Hematopoietic multipotent progenitor cell treated with erythropoietin and hydrocortisone succinate and interleukin-3 and kit ligand, for 15 days (in vitro differentiated cells): ENCODE measurements around the gene TTC39B.

Source experiments
- DNase-seq: peaks from one replicate; pipeline ENCODE4 v3.0.0-alpha.2; 2015; ENCODE audit warnings: low spot score

The TTC39B gene

DNA sequence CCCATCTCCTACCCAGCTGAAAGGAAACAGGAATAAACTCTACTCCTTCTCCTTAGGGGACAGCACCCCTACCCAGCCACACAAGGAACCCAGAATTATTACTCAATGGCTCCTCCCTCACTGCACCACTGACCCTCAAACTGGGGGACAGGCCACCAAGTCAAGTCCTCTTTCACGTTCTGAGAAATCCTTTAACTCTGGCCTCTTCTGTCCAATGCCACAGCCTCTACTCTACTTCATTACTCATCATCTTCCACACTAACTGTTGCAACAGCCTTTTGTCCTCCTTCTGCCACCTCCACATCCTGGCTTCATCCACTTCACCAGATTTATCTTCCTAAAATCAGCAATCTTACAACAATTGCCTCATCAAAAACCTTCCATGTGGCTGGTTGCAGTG lies 6.8 kb downstream of the TTC39B start:
- DNase-seq = no peak

DNA sequence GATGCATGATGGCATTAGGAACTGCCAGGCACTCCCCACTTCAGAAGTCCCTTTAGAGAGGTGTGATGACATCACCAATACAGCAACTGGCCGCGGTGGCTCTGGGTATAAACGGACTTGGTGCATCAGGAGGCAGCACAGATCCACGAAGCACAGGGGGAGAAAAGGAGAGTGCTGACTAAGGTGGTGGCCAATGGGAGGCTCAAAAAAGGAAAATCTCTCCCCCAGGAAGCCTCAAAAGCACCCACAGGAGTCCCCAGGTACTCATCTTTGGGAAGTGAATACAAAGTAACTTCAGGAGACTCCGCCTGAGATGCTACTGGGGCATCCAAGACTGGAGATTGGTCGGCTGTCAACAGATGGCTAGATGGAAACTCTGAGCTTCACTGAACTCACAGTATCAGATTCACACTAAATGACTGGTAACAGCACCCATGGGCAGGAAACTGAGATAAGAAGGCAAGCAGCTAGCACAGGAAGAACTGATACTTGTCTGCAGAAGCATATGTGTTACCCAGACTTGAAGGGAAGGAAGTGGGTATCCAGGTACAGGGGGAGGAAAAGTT lies 7.6 kb downstream of the TTC39B start:
- no peak for DNase-seq

DNA sequence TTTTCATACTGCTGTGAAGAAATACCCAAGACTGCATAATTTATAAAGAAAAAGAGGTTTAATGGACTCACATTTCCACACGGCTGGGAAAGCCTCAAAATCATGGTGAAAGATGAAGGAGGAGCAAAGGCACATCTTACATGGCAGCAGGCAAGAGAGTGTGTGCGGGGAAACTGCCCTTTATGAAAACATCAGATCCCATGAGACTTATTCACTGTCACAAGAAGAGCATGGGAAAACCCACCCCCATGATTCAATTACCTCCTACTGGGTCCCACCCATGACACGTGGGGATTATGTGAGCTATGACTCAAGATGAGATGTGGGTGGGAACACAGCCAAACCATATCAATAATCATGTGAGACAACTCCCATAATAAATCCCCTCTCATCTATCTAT lies 8.7 kb downstream of the TTC39B start:
- DNase-seq = no peak

DNA sequence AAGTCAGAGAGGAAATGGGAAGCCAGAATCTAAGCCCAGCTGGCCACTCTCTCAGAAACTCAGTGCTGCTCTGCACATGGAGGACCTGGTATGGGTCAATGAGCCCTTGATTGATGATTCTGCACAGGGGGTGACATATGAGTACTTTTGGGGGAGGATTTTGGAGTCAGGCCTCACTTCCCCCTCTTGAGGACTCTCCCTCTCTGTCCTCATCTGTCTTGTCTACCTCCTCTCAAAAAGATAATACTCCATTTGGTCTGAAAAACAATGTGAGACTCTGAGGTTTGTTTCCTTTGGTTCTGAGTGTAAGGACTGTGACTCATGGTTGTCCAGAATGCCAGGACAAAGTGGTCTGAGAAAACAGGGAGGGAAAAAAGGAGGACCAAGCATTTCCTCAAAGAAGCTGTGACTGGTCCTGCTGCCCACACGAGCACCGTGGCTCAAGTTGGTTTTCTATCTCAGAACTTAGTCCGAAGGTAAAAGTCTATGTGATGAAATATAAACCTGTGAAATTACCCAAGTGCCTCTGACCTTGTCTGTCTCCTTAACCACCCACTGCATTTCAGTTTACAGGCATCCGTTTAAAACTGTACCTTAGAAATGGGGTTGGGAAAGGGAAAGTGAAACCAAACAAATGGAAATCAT lies 11.1 kb downstream of the TTC39B start:
- peak; percentile 15 for DNase-seq

DNA sequence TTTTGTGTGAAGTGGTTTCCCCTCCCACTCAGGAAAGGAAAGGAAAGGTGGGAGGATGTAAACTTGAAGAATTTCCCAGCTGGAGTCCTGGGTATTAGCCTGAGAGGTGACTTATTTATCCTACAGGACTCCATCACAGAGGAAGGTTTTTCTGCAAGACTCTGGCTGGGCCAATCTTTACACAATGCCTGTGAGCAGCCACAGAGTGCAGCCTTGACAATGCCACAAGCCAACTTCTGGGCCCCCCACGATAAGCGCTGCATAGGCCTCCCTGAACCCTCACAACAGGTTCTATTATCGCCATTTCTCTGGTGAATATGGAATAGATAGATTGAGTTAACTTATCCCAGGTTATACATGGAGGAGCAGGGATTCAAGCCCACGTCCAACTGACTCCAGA lies 12.4 kb downstream of the TTC39B start:
- DNase-seq = no peak

DNA sequence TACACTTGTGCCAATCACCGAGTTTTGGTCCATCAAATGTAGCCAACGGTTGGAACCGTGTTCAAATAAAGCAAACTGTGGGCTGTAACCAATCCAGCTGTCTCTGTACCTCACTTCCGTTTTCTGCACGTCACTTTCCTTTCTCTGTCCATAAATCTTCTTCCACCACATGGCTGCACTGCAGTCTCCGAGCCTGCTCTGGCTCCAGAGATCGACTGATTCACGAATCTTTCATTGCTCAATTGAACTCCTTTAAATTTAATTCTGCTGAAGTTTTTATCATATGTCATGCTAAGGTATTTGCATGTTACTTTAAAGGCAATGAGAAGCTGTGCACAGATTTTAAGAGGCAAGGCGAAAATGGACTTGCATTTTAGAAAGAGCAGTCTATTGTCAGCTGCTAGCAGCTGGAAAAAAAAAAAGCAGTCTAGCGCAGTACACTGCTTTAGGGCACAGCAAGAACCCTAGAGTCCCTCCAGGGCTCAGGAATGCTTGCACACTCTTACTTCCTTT lies 13.2 kb downstream of the TTC39B start:
- DNase-seq = no peak

DNA sequence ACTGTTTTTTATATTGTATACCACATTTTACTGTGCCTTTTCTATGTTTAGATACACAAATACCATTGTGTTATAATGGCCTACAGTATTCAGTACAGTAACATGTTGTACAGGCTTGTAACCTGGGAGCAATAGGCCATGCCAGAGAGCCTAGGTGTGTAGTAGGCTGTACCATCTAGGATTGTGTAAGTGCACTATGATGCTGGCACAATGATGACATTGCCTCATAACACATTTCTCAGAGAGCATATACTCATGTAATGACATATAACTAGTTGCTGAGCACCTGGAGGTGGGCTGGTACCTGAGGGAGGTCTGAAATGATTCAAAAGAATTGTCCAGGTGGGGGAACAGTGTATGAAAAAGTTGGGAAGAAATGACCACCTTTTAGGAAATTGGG lies 13.9 kb downstream of the TTC39B start:
- DNase-seq = no peak

DNA sequence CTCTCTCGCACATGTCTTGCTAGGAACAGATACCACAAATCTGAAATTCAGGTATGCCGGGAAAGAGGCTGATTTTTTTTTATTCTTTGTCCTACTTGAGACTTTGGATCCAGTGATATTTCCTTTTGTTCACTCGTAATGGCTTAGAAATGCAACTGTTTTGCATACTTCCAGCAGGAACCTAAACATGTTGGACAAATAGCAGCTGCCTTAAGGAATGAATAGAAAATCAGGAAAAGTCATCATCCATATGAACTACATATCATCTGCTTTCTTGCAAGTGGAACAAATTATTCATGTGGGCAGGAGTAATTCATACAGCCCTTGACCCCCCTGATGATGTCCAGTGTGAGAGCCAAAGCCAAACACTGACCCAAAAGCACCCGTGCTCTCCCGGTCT lies 17.4 kb downstream of the TTC39B start:
- DNase-seq = no peak

DNA sequence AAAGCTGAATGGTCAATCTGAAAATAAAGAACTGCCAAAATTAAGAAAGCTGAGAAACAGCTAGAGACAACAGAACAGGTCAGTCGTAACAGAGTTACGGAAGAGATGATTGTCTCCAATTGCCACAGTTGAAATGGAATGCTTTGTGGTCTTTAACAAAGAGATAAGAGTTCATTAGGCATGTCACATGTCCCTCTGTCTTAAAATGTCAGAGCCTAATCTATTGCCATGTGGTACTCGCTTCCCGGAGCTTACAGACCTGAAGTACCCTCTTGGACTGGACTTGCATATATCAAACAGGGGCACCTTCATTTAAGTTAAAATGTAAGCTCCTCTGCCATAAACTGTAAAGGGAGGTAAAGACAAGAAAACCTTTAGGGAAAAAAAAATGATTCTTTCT lies 19.7 kb downstream of the TTC39B start:
- no peak for DNase-seq

DNA sequence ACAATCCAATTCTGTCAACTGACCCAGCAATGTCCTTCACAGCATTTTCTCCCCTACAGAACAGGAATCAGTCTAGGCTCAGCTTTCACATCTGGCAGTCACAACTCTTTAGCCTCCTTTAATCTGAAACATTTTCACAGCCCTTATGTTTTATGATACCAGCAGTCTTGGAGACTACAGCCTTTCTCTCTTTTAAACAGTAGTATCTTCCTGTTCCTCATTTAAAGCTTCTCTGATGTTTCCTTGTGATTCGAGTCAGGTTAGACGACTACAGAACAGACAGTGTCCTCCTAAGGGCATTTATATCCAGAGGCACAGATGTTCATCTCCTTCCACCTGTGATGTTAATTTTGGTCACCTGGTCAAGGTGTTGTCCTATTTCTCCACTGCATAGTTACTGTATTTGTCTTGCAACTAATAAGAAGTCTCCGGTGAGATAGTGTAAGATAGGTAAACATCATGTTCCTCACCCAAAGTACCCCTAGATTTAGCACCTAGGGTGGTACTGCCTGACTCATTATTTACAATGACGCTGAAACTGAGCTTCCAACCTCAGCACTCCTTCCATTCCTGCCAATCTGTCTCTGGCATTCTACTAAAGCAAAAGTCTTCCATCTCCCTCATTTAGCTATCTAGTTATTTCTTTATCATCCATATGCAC lies 20.7 kb downstream of the TTC39B start:
- DNase-seq = no peak

DNA sequence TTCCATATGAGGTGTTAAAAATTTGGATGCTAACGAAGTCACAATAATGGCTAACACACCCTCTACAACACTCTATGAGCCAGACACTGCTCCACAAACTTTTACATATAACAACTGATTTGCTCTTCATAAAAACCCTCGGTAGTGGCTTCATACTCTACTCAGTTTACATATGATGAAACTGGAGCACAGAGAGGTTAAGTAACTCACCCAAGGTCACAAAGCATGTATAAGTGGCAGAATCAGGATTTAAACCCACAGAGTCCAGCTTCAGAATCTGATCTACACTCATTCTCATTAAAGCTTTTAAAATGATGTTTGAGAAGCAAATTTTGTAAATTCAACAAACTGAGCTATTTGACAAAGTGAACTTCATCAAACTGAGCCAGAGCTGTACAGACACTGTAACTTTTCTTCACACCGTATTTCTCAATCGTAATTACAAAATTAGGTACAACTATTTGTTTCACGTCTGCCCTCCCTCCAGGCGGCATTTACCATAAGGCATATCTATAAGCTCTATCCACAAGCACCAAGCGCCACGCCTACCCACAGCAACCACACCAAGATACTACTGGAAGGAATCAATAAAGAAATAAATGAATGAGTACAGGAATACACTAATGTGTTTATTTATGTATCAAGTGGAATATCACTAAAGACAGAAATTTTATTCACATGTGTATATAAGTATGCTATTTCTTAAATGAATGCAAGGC lies 24.3 kb downstream of the TTC39B start:
- no peak for DNase-seq

DNA sequence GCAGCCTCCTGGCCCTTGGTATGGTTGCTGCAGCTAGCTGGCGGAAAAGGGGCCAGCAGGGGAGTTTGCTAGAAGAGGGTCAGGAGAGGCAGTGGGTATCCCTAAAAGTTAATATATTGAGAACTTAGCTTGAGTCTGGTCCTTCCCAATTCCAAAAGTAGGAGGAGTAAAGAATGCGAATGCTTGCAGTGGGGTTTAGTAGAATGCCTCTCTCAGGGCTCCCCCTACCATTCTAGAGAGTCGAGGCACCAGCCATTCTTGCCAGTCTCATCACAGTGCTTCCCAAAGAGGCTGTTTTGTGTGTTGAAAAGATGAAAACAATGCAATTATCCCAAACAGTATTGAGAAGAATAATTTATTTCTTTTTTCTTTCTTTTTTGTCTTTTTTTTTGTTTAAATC lies 26.4 kb downstream of the TTC39B start:
- DNase-seq = no peak

DNA sequence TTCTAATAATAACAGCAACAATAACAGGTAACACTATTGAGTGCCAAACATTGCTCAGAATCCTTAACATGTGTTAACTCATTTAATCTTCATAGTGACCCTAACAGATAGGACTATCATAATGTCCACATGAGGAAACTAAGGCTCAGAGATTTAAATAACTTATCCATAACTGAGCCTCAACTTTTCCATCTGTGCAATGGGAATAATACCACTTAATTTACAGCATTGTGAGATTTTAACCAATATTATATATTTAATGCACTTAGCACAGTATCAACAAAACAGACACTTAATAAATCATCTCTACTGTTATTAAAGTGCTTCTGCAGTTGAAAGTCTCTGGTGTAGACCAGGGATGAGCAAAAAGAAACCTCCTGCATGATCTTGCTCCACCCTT lies 28.2 kb downstream of the TTC39B start:
- DNase-seq = no peak

DNA sequence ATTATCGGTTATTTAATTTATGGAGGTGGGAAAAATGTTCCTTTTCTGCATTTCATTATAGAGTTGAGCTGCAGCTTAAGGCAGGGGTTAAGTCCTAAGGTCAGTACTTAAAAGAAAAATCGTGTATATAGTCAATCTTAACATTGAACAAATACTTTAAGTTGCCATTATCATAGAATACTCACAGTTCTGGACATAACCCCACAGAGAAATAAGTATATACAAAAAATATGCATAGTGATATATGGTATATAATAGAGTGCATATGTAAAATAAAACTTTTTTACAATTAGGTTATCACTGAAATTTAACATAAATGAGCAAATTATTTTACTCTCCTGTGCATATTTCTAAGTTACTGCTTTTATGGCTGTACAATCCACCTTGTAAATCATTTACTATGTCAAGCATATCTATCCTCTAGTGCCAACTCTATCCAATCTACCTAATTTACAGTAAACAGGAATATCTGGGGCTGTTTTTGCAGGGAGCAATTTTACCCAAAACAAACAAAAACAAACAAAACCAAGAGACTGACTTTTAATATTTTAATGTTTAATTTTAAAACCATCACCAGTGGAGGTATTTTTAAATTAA lies 28.8 kb downstream of the TTC39B start:
- no peak for DNase-seq

DNA sequence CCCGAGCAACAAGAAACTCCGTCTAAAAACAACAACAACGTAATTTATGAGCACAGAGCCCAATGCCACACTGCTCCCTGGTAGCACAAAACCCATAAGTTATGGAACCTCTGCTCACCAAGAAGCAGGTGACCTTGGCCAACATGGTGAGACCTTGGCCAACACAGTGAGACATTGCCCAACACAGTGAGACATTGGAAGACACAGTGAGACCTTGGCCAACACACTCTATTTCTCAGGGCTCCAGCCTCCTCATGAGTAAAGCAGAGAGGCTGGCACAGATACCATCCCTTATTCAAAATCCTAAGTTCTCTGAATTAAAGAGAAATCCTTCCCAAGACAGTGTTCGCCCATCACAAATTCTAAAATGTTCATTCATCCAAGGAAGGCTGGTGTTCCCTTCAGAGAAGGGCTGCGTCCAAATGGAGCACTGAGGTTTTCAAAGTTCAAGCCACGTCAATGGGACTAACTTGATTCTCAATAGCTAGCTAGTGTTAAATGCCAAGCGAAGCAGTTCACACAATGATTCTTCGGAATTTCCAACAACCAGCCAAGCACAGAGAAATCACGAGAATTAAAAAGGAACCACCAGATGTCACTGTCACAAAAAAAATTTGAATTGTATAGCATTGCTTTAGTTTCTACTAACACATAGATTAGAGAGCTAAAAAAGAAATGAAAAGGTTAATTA lies 29.5 kb downstream of the TTC39B start:
- DNase-seq = peak; percentile 7

DNA sequence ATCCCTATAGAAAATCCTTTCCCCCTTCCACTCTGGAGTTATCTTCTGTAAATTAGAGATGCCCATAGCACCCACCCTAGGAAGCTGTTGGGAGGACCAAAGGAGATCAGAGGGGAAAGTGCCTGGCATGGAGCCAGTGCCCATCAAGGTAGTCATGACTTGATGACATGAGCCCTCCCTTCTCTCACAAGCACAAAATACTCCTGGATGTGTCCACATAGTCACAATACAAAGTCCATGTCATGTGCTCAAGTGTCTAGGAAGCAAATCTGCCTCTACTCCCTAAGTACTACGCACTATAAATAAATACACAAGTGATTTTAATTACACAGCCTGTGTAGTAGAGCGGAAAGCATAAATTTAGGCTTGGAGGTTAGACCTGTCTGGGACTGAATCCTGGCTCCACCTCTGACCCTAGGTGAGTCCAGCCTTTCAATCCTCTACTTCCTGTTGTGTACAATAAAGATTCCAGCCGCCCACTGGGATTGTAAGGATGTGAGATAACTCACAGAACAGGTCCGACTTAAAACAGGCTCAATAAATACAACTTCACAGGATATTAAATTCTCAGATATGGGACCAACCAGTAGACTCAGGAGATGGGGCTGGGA lies 30.6 kb downstream of the TTC39B start:
- no peak for DNase-seq

DNA sequence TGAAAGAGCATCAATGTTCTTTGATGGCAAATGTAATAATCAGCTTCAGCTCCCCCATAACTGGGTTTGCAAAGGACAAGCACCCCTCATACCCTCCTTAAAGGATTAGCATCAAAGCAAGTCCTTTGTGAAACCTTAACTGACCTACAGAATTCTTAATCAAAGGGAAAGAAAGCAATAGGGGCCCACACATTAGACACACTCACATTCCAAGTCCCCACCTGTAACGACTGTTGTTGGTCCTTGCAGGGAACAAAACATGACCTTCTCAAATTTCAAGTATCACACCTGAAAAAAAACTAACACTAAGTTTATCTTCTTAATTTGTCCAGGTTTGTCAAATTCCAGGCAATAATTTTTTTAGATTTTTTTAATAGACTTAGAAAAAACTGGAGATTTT lies 32.6 kb downstream of the TTC39B start:
- DNase-seq = no peak

DNA sequence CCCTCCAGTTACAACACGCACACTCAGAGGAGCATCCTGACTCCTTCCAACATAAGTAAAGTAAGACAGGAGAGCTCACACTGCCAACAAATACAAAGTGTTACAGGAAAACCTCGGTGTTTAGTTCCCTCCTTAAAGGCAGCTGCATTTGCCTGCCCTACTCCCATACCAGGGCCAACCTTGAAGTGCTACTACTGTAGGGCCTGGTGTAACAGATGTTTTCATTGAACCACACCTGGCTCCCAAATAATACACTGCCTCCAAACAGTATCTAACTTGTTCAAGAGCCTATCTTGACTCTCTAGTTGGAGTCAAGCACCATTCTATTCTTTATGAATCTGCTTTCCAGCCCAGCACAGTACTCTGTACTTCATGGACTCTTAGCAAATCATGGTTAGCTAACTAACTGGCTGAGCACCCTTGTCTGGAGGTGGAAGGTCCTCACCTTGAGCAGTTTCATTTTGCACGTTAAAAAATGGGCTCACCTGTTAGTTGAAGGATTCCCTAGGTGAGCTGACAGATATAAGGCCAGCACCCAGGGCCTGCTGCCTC lies 34.6 kb downstream of the TTC39B start:
- DNase-seq = no peak

DNA sequence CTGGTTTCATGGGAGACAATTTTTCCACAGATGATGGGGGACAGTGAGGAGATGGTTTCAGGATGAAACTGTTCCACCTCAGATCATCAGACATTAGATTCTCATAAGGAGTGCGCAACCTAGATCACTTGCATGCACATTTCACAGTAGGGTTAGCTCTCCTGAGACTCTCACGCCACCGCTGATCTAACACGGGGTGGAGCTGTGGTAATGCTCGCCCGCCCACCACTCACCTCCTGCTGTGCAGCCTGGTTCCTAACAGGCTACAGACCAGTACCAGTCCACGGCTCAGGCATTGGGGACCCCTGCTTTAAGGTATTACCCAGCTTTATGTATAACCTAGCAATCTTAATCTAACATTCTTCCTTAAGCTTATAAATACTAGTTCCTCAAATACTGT lies 35.6 kb downstream of the TTC39B start:
- DNase-seq = no peak

DNA sequence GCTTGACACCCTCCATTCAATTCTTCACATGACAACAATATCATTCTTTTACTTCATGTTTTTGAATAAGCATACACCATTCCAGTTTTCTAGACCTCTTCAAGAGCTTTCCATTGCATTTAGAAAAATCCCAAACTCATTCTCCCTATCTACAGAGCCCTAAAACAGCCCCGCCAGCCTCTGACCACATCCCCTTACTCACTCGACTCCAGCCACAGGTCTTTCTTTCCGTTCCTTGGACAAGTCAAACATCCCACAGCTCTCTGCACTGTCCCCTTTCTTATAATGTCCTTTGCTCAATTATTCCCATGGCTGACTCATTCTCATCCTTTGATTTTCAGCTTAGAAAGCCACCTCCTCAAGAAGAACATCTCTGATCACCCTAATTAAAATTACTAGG lies 38.2 kb downstream of the TTC39B start:
- no peak for DNase-seq

DNA sequence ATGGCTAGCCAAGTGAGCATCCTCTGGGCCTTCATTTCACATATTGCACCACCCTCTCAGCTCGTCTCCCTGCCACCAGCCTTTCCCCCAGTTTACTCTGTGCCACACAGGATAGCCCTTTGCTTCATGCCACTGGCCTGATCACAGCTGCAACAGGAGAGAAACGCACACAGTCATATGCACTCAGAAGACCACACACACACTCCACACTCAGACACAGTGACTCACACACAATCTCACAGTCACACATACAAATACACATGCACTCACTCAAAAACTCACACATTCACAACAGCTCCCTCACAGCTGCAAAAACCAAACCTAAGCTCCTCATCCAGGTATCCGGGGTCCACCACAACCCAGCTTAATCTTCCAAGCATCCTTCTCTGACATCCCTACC lies 38.7 kb downstream of the TTC39B start:
- no peak for DNase-seq
